Sigmoid colon (tissue), 4 donors: ENCODE results near the gene SHH.

ENCODE experiments used
- CTCF ChIP-seq, 4 experiments: fragments of 450-650 bp in 3 of 4; fragments of 200-600 bp in 1 of 4; IDR thresholded peaks; one replicate each; pipeline ENCODE4 v1.5.1; 2016 to 2019; ENCODE audit warnings: antibody characterized with exemption in 4 of 4, mild to moderate bottlenecking in 3 of 4, moderate library complexity in 2 of 4
- POLR2A ChIP-seq, 2 donors: fragments of 450-650 bp; IDR thresholded peaks; one replicate each; pipeline ENCODE4 v1.6.1; 2016; ENCODE audit warnings: antibody characterized with exemption in 2 of 2, mild to moderate bottlenecking in 2 of 2, moderate library complexity in 2 of 2
- POLR2AphosphoS5 ChIP-seq, 4 donors: sonication (generic); formaldehyde crosslinking; IDR thresholded peaks; one replicate each; pipeline ENCODE4 v1.6.1; 2017; ENCODE audit warnings: antibody characterized with exemption in 4 of 4

- TF ChIP-seq CTCF (IDR thresholded peaks at IDR 0.05) (no peak), POLR2AphosphoS5 (IDR thresholded peaks at IDR 0.05) (no peak), POLR2A (IDR thresholded peaks at IDR 0.05) (no peak)
Measured at GRCh38 chr7:155804431-155804831, 7.8 kb downstream of the SHH start.
